DOHH2 (cell line): Measurements from ENCODE around the gene ADAMTS7.
"Not testable (repeated sequence)": the region's sequence is repeated elsewhere in the genome, so short reads cannot be mapped to it uniquely, and the experiment has no call there.

Source experiments
- H3F3A ChIP-seq: fragments of 200-600 bp; sonication (generic), shearing (Covaris generic); 2 replicates; pipeline ENCODE4 v1.6.0; 2016; ENCODE audit warnings: antibody characterized with exemption, mild to moderate bottlenecking; ENCODE audit not compliant: control insufficient read depth, insufficient read depth
- H3K27ac ChIP-seq: fragments of 200-600 bp; sonication (generic); 2 replicates; pipeline ENCODE4 v1.5.1; 2014; ENCODE audit warnings: low read depth, mild to moderate bottlenecking, low read length, moderate library complexity
- H3K27me3 ChIP-seq: fragments of 200-600 bp; sonication (generic); 2 replicates; pipeline ENCODE4 v1.6.1; 2014; ENCODE audit warnings: mild to moderate bottlenecking, low read length, mixed read lengths; ENCODE audit not compliant: control insufficient read depth
- H3K36me3 ChIP-seq: fragments of 200-600 bp; sonication (generic); 2 replicates; pipeline ENCODE4 v1.6.1; 2014; ENCODE audit warnings: mild to moderate bottlenecking, low read length, moderate library complexity, mixed read lengths; ENCODE audit not compliant: control insufficient read depth
- H3K4me1 ChIP-seq: fragments of 200-600 bp; sonication (generic); 2 replicates; pipeline ENCODE4 v1.6.1; 2014; ENCODE audit warnings: mild to moderate bottlenecking, low read length, mixed read lengths; ENCODE audit not compliant: control insufficient read depth
- H3K4me2 ChIP-seq: fragments of 200-600 bp; sonication (generic); 2 replicates; pipeline ENCODE4 v1.6.0; 2014; ENCODE audit warnings: mild to moderate bottlenecking, low read length, moderate library complexity
- H3K4me3 ChIP-seq: fragments of 200-600 bp; sonication (generic); 2 replicates; pipeline ENCODE4 v1.5.1; 2014; ENCODE audit warnings: mild to moderate bottlenecking, low read length, mixed read lengths
- H3K79me2 ChIP-seq: fragments of 200-600 bp; sonication (generic); 2 replicates; pipeline ENCODE4 v1.6.1; 2014; ENCODE audit warnings: mild to moderate bottlenecking, low read length, mixed read lengths; ENCODE audit not compliant: control insufficient read depth
- H3K9me2 ChIP-seq: fragments of 200-600 bp; sonication (generic); replicated peaks from 2 replicates; pipeline ENCODE4 v1.6.1; 2014; ENCODE audit warnings: mild to moderate bottlenecking, low read length, mixed read lengths; ENCODE audit not compliant: control insufficient read depth
- H3K9me3 ChIP-seq: fragments of 200-600 bp; sonication (generic); 2 replicates; pipeline ENCODE4 v1.6.1; 2014; ENCODE audit warnings: antibody characterized with exemption, low read length, mixed read lengths; ENCODE audit not compliant: control insufficient read depth, insufficient read depth
- H4K20me1 ChIP-seq: fragments of 200-600 bp; sonication (generic); 2 replicates; pipeline ENCODE4 v1.6.0; 2014; ENCODE audit warnings: low read depth, mild to moderate bottlenecking, antibody characterized with exemption, low read length, moderate library complexity; ENCODE audit not compliant: control insufficient read depth, insufficient read depth
- EZH2phosphoT487 ChIP-seq: fragments of 200-600 bp; sonication (generic); IDR thresholded peaks from 2 replicates; pipeline ENCODE4 v1.6.1; 2017; ENCODE audit warnings: borderline replicate concordance, mild to moderate bottlenecking, antibody characterized with exemption, low read length, moderate library complexity, mixed read lengths
- TF ChIP-seq, protein P1 (sequence below): fragments of 200-600 bp; sonication (generic); IDR thresholded peaks from one replicate; pipeline ENCODE4 v1.5.1; 2014; ENCODE audit warnings: antibody characterized with exemption, mild to moderate bottlenecking, low read depth, low read length; ENCODE audit not compliant: poor library complexity, severe bottlenecking

Gene ADAMTS7

DNA sequence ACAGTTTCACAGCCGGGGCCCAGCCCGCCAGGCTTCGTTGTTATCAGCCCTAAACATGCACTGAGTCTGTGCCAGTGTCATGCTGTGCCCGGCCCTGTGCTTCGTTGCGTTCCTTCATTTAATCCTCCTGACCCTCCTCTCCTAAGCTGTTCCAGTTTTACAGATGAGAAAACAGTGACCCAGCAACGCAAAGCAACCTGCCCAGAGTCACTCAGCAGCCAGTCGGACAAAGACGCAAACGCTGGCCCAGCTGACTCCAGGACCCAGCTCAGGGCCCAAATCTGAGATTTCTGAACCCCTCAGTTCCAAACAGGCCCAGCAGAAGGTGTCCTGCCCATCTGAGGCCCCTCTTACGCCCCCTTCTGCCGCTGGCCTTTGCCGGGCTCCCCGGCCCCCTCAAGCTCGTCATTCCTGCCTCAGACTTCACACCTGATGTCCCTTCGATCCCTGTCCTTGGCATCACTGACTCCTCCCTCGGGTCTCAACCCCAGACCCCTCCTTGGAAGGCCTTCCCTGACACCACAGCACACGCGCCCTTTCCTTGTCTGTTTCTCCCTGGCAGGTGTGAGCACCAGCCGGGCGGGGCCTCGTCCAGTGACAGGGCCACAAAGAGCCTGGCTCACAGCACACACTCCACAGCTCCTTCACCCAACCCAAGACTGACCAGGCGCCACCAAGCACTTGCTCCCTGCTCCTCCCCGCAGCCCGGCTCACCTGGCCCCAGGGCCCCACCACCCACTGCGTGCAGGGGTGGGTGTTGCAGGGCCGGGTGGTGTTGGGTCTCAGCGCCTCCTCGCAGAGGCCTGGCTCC, 48.1 kb downstream of the ADAMTS7 start:
- Histone ChIP-seq H3K9me2 (no peaks in the 10 kb centered on the region), H3K4me3 (no peak overlapping the region), H3F3A (peaks cover 3% of the 10 kb centered on the region; the same call in 1 of the 2 replicates), H3K36me3 (no peaks in the 10 kb centered on the region), H3K79me2 (no peaks in the 10 kb centered on the region), H3K4me2 (no peak overlapping the region), H3K9me3 (no peaks in the 10 kb centered on the region), H4K20me1 (no peaks in the 10 kb centered on the region), H3K4me1 (peaks cover 50% of the 10 kb centered on the region), H3K27ac (no peak overlapping the region), H3K27me3 (no peaks in the 10 kb centered on the region)
- TF ChIP-seq, protein P1, sequence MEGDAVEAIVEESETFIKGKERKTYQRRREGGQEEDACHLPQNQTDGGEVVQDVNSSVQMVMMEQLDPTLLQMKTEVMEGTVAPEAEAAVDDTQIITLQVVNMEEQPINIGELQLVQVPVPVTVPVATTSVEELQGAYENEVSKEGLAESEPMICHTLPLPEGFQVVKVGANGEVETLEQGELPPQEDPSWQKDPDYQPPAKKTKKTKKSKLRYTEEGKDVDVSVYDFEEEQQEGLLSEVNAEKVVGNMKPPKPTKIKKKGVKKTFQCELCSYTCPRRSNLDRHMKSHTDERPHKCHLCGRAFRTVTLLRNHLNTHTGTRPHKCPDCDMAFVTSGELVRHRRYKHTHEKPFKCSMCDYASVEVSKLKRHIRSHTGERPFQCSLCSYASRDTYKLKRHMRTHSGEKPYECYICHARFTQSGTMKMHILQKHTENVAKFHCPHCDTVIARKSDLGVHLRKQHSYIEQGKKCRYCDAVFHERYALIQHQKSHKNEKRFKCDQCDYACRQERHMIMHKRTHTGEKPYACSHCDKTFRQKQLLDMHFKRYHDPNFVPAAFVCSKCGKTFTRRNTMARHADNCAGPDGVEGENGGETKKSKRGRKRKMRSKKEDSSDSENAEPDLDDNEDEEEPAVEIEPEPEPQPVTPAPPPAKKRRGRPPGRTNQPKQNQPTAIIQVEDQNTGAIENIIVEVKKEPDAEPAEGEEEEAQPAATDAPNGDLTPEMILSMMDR = no peak
- TF ChIP-seq EZH2phosphoT487 = no peak

DNA sequence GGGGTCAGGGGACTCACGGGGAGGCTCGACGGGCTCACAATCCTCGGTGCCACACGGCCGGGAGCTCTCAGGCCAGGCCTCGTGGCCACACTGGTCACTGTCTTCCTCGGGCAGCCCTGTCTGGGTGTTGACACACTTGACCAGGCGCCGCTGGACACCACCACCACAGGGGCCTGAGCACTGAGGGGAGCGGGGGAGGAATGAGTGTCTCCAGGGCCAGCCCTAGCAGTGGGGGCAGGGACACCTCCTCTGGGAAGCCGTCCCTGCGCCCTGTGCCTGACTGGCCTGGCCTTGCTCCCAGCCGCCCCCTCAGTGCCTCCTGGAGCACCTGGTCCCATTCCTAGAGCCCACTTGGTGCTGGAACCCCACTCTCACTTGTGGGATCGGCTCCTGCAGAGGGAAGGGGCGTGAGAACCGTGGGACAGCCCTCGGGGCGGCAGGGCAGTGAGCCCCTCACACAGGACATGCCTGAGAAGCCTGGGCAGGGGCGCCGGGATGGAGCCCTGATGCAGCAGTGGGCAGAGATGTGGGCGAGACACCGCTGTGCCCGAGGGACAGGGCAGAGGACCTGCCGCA, 48.8 kb downstream of the ADAMTS7 start:
- not testable (repeated sequence) for H3K9me2 ChIP-seq, H3K36me3 ChIP-seq, H3K9me3 ChIP-seq, H3K79me2 ChIP-seq, H4K20me1 ChIP-seq, H3K27ac ChIP-seq, H3K4me3 ChIP-seq, H3K27me3 ChIP-seq
- H3F3A ChIP-seq = peaks cover 11% of the 10 kb centered on the region
- H3K4me2 ChIP-seq = peak overlapping the region; percentile 76; the same call in 1 of the 2 replicates
- H3K4me1 ChIP-seq = peaks cover 58% of the 10 kb centered on the region

DNA sequence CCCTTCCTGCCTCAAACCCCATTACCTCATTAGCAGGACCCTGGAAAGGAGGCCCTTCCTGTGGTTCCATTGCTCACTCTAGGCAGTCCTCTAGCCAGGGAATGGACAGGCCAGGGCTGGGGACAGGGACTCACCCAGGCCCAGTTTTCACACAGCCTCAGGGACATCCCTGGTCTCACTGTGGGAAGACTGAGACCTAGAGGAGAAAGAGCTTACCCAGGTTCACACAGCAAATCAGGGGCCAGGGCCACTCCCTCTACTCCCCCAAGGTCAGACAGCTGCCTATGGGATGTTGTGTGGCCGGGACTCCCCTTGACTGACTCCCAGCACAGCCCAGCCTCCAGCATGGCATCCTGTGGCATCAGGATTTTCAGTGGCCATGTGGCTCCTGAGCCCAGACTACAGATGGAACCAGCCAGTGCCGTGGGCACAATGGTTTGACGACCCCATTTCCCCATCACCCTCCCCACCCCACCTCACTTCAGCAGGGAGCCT, 49.3 kb downstream of the ADAMTS7 start:
- Histone ChIP-seq H3K4me1 (peaks cover 63% of the 10 kb centered on the region), H3K4me3 (peak overlapping the region; percentile 60)

DNA sequence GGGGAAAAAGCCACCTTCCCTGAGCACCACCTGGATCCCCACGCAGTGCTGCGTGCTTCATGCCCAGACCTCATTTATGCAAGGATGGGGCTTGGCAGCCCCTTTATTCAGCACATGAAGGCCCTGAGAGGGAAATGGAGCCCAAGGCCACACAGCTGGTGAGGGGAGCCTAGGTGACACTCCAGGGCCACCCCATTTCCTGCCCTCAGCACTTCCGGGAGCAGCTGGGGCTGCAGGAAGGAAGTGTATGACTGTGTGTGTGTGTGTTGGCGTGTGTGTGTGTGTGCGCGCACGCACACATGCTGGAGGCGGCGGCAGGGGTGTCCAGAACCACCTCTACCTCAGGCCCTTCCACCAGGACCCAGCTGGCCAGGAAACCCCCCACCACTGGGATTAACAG, 49.8 kb downstream of the ADAMTS7 start:
- peak overlapping the region; percentile 60 for H3K4me3 ChIP-seq
- peaks cover 13% of the 10 kb centered on the region for H3F3A ChIP-seq
- H3K27ac ChIP-seq = peak overlapping the region; percentile 96
- H3K9me3 ChIP-seq, H3K27me3 ChIP-seq, H3K9me2 ChIP-seq, H3K79me2 ChIP-seq, H3K36me3 ChIP-seq, H4K20me1 ChIP-seq: not testable (repeated sequence)
- H3K4me1 ChIP-seq = peaks cover 68% of the 10 kb centered on the region
- peak overlapping the region; percentile 76 for H3K4me2 ChIP-seq

More for the DNA sequence above, 49.3 kb downstream of the ADAMTS7 start:
- no peaks in the 10 kb centered on the region for H3K9me2 ChIP-seq
- H3K36me3 ChIP-seq = no peaks in the 10 kb centered on the region
- no peaks in the 10 kb centered on the region for H3K79me2 ChIP-seq
- H3K9me3 ChIP-seq = no peaks in the 10 kb centered on the region
- H3F3A ChIP-seq = peaks cover 13% of the 10 kb centered on the region
- TF ChIP-seq, protein P1 = no peak
- TF ChIP-seq EZH2phosphoT487 = no peak
- H3K27ac ChIP-seq = peak overlapping the region; percentile 96
- no peaks in the 10 kb centered on the region for H4K20me1 ChIP-seq
- peak overlapping the region; percentile 76 for H3K4me2 ChIP-seq
- no peaks in the 10 kb centered on the region for H3K27me3 ChIP-seq
